ENCODE measurements around the gene ABHD5. TPM values are rescaled to one million over a fixed set of nuclear protein-coding genes. Genes with fewer than 3 reads are reported as not detected.

ABHD5 gene
- total RNA-seq, 1 donor from 2014 or later, result 59.2 TPM

DNA sequence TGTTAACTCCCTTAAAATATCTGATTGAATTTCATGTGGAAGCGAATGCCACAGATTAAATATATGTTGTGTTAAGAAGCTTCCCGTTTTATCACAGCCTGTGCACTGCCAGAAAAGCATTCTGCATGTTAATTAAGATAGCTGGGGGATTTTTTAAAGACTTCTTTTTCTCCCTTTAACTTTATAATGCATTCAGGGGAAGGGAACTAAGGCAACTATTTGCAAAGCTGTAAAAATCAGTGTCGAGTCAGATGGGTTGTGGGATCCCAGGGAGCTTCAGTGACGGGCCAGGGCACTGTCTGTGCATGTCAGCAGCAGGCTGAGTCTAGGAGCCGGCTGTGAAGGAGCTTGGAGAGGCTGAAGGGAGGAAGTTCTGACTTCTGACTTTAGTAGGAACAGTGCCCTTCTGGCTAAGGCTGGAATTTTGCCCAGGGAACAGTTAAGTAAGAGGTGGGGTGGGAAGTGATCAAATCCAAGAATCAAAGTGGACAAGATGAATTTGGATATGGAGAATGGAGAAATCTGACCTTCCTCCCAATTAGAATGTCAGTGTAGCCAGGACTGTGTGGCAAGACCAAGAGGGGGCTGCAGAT lies 77.7 kb downstream of the ABHD5 start:
- Histone ChIP-seq H3K4me1 (peaks cover 39% of the 10 kb centered on the region), H3K27ac (peak overlapping the region; percentile 64), H3K36me3 (no peaks in the 10 kb centered on the region), H3K4me3 (no peak overlapping the region), H3K27me3 (ENCODE audit: low read depth) (no peaks in the 10 kb centered on the region), H3K9me3 (no peaks in the 10 kb centered on the region)
- DNase-seq, result peak; percentile 58
- ATAC-seq, result peak; percentile 31 to 37
- TF ChIP-seq, protein P1, sequence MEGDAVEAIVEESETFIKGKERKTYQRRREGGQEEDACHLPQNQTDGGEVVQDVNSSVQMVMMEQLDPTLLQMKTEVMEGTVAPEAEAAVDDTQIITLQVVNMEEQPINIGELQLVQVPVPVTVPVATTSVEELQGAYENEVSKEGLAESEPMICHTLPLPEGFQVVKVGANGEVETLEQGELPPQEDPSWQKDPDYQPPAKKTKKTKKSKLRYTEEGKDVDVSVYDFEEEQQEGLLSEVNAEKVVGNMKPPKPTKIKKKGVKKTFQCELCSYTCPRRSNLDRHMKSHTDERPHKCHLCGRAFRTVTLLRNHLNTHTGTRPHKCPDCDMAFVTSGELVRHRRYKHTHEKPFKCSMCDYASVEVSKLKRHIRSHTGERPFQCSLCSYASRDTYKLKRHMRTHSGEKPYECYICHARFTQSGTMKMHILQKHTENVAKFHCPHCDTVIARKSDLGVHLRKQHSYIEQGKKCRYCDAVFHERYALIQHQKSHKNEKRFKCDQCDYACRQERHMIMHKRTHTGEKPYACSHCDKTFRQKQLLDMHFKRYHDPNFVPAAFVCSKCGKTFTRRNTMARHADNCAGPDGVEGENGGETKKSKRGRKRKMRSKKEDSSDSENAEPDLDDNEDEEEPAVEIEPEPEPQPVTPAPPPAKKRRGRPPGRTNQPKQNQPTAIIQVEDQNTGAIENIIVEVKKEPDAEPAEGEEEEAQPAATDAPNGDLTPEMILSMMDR (IDR thresholded peaks at IDR 0.05), result no peak
- intact Hi-C loops (cut with DNase I), result no loop called here

DNA sequence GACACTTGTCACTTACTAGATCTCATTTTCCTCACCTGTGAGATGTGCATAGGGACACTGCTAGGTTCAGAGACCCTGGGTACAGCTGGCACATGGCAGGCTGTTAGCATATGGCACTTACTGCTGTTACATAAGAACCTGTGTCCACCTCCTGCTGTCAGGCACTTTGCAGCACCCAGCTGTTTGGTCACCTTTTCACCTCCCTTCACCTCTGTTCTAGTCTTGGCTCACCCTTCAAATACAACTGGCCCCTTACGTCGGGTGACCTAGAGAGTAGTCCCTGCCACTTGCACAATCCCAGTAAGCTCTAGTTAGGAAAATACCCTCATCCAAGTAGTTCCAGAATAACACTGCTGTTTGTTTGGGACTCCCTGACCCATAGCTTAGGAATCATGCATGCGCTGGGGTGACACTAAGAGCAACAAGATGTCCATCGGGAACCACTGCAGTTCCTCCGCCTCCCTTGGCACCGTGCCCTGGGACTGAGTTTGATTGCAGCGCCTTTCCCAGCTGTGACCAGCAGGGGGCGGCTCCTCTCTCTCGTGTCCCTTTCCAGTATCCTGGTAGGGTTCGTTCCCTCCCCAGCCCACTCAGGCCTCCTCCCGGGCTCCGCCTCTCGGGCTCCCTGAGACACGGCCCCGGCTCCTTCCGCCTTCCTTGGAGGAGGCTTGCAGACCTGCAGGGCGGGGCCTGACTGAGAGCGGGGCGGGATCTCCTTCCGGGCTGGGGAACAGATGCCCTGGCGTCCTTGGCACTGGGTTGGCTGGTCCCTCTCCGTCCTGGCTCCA lies 78.6 kb downstream of the ABHD5 start:
- H3K4me1 ChIP-seq, result peaks cover 39% of the 10 kb centered on the region
- intact Hi-C loops (cut with DNase I), result no loop called here
- no peaks in the 10 kb centered on the region for H3K9me3 ChIP-seq
- H3K4me3 ChIP-seq, result peak overlapping the region; percentile 39
- ATAC-seq (peak; percentile 97 to 98), DNase-seq (peak; percentile 99)
- TF ChIP-seq, protein P1 (IDR thresholded peaks at IDR 0.05), result peak; percentile 94
- H3K27ac ChIP-seq, result peak overlapping the region; percentile 75
- no peaks in the 10 kb centered on the region for H3K27me3 ChIP-seq (ENCODE audit: low read depth)
- H3K36me3 ChIP-seq, result no peaks in the 10 kb centered on the region

DNA sequence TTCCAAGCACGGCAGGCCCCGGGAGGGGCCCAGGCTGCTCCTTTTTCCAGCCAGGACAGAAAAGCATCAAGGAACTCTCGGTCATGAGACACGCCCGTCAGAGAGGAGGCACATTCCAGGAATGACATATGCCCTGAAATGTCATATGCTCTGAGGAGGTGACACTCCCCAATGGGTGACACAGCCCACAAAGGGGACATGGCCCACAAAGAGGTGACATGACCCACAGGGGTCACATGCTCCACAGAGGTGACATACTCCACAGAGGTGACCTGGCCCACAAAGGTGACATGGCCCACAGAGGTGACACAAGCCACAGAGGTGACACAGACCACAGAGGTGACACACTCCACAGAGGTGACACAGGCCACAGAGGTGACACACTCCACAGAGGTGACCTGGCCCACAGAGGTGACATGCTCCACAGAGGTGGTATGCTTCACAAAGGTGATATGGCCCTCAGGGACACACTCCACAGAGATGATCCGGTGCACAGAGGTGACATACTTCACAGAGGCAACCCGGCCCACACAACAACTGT lies 79.2 kb downstream of the ABHD5 start:
- peak; percentile 33 to 48 for ATAC-seq
- Histone ChIP-seq H3K27ac (peak overlapping the region; percentile 75), H3K27me3 (ENCODE audit: low read depth) (no peaks in the 10 kb centered on the region), H3K4me3 (peak overlapping the region; percentile 39), H3K36me3 (no peaks in the 10 kb centered on the region), H3K9me3 (no peaks in the 10 kb centered on the region), H3K4me1 (peaks cover 39% of the 10 kb centered on the region)
- intact Hi-C loops (cut with DNase I), result no loop called here
- TF ChIP-seq, protein P1 (IDR thresholded peaks at IDR 0.05), result no peak
- no peak for DNase-seq

DNA sequence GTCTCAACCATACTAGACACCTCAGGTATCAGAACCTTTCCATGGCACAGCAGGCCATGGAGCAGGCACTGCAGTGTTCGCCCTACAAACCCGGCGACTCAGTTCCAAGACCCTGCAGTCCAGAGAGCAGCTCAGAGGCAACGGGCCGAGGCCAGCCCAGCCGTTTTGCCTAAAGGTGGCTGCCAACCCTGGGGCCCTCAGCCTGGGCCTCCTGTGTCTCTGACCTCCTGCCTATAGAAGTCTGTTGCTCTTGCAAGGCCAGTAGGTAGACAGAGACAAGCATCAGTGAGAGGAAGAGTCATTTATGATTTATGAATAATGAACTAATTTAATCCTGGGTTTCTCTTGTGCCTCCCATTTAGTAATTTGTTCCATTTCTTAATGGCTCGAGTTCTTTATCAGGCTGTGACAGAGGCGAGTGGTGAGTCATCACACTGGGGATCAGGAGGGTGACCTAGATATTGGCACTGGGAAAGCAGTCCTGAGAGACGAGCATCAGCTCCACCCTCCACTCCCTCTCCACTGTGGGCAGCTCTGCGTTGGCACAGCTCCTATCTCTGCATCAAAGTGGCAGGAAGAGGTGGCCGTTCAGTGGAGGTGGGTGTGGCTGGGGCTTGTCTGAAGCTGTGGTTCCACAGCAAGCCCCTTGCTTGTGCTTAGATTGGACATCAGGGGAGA lies 79.8 kb downstream of the ABHD5 start:
- H3K27me3 ChIP-seq (ENCODE audit: low read depth), result no peaks in the 10 kb centered on the region
- H3K4me3 ChIP-seq, result no peak overlapping the region
- H3K9me3 ChIP-seq, result no peaks in the 10 kb centered on the region
- H3K4me1 ChIP-seq, result peaks cover 37% of the 10 kb centered on the region
- DNase-seq (peak; percentile 68), ATAC-seq (peak; percentile 66 to 71)
- H3K36me3 ChIP-seq, result no peaks in the 10 kb centered on the region
- H3K27ac ChIP-seq, result peak overlapping the region; percentile 75
- TF ChIP-seq, protein P1 (IDR thresholded peaks at IDR 0.05), result no peak
- intact Hi-C loops (cut with DNase I), result no loop called here

DNA sequence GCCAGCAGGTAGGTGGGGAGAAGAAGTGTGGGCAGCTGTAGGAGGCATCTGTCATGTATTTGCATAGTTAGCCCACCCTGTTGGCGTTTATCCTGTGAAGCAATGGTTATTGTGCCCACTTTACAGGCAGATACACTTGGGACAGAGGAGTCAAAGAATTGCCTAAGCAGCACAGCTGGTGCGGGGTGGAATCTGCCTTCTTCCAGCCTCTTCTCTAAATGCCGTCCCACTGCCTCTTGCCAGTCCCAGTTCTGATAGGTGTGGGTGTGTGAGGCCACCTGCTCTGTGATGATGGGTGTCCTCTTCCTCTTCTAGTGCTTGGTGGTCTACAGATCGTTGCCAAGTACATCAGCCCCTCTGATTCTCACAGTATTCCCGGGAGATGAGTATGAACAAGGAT lies 80.9 kb downstream of the ABHD5 start:
- no peaks in the 10 kb centered on the region for H3K36me3 ChIP-seq

More for the DNA sequence above, 80.9 kb downstream of the ABHD5 start:
- no peaks in the 10 kb centered on the region for H3K9me3 ChIP-seq
- H3K27me3 ChIP-seq (ENCODE audit: low read depth), result no peaks in the 10 kb centered on the region
- H3K4me1 ChIP-seq, result peaks cover 34% of the 10 kb centered on the region
- no peak overlapping the region for H3K4me3 ChIP-seq
- ATAC-seq (no peak), DNase-seq (no peak)
- TF ChIP-seq, protein P1 (IDR thresholded peaks at IDR 0.05), result no peak
- no peak overlapping the region for H3K27ac ChIP-seq
- intact Hi-C loops (cut with DNase I), result no loop called here
